ENCODE results near the gene TRIM10. TPM values are rescaled to one million over a fixed set of nuclear protein-coding genes. Genes with fewer than 3 reads are reported as not detected.
"Not testable (repeated sequence)": the region's sequence is repeated elsewhere in the genome, so short reads cannot be mapped to it uniquely, and the experiment has no call there.

TRIM10 gene
- polyA plus RNA-seq, 2 donors: not detected

- no peaks in the 10 kb centered on the region for H3K36me3 ChIP-seq (ENCODE audit: control insufficient read depth in 2 of 2, insufficient read depth in 2 of 2, low read length in 1 of 2)
- H3K27me3 ChIP-seq (ENCODE audit: control insufficient read depth in 1 of 2, insufficient read depth in 2 of 2, low read length in 2 of 2): peaks cover 0 to 4% of the 10 kb centered on the region in 2 donors
- H3K27ac ChIP-seq (ENCODE audit: low read depth in 2 of 2, low read length in 1 of 2): no peak overlapping the region
- peaks cover 0 to 2% of the 10 kb centered on the region in 2 donors for H3K4me1 ChIP-seq (ENCODE audit: control insufficient read depth in 2 of 2, insufficient read depth in 2 of 2, low read length in 1 of 2)
- WGBS, 2 donors: 25 to 32% methylated on average over 16 of the region's 16 CpGs
- no peak overlapping the region for H3K4me3 ChIP-seq (ENCODE audit: low read depth in 1 of 2, low read length in 2 of 2)
- no peaks in the 10 kb centered on the region for H3K9me3 ChIP-seq (ENCODE audit: control insufficient read depth in 2 of 2, insufficient read depth in 1 of 2, low read depth in 1 of 2, low read length in 1 of 2)
Measured at GRCh38 chr6:30130887-30131862, 29.8 kb downstream of the TRIM10 start.

- no peak overlapping the region for H3K27ac ChIP-seq (ENCODE audit: low read depth in 2 of 2, low read length in 1 of 2)
- no peaks in the 10 kb centered on the region for H3K9me3 ChIP-seq (ENCODE audit: control insufficient read depth in 2 of 2, insufficient read depth in 1 of 2, low read depth in 1 of 2, low read length in 1 of 2)
- no peak overlapping the region for H3K4me3 ChIP-seq (ENCODE audit: low read depth in 1 of 2, low read length in 2 of 2)
- H3K4me1 ChIP-seq (ENCODE audit: control insufficient read depth in 2 of 2, insufficient read depth in 2 of 2, low read length in 1 of 2): peaks cover 0 to 2% of the 10 kb centered on the region in 2 donors
- H3K27me3 ChIP-seq (ENCODE audit: control insufficient read depth in 1 of 2, insufficient read depth in 2 of 2, low read length in 2 of 2): peaks cover 0 to 4% of the 10 kb centered on the region in 2 donors
- 61 to 67% methylated on average over 4 of the region's 4 CpGs for WGBS, 2 donors
- H3K36me3 ChIP-seq (ENCODE audit: control insufficient read depth in 2 of 2, insufficient read depth in 2 of 2, low read length in 1 of 2): no peaks in the 10 kb centered on the region
Measured at GRCh38 chr6:30130179-30130679, 30.8 kb downstream of the TRIM10 start.

GRCh38 chr6:30129265-30130178, 31.5 kb downstream of the TRIM10 start:
- Histone ChIP-seq H3K36me3 (ENCODE audit: control insufficient read depth in 2 of 2, insufficient read depth in 2 of 2, low read length in 1 of 2) (no peaks in the 10 kb centered on the region), H3K4me3 (ENCODE audit: low read depth in 1 of 2, low read length in 2 of 2) (no peak overlapping the region), H3K9me3 (ENCODE audit: control insufficient read depth in 2 of 2, insufficient read depth in 1 of 2, low read depth in 1 of 2, low read length in 1 of 2) (no peaks in the 10 kb centered on the region), H3K4me1 (ENCODE audit: control insufficient read depth in 2 of 2, insufficient read depth in 2 of 2, low read length in 1 of 2) (peaks cover 0 to 2% of the 10 kb centered on the region in 2 donors), H3K27ac (ENCODE audit: low read depth in 2 of 2, low read length in 1 of 2) (no peak overlapping the region), H3K27me3 (ENCODE audit: control insufficient read depth in 1 of 2, insufficient read depth in 2 of 2, low read length in 2 of 2) (peaks cover 0 to 4% of the 10 kb centered on the region in 2 donors)
- WGBS, 2 donors: 70 to 71% methylated on average over 10 of the region's 10 CpGs

GRCh38 chr6:30127238-30128093, 33.5 kb downstream of the TRIM10 start:
- no peak overlapping the region for H3K27ac ChIP-seq (ENCODE audit: low read depth in 2 of 2, low read length in 1 of 2)
- 11 to 19% methylated on average over 50 of the region's 50 CpGs for WGBS, 2 donors
- H3K9me3 ChIP-seq (ENCODE audit: control insufficient read depth in 2 of 2, insufficient read depth in 1 of 2, low read depth in 1 of 2, low read length in 1 of 2): no peaks in the 10 kb centered on the region
- H3K27me3 ChIP-seq (ENCODE audit: control insufficient read depth in 1 of 2, insufficient read depth in 2 of 2, low read length in 2 of 2): peaks cover 0 to 7% of the 10 kb centered on the region in 2 donors
- peaks cover 0 to 2% of the 10 kb centered on the region in 2 donors for H3K4me1 ChIP-seq (ENCODE audit: control insufficient read depth in 2 of 2, insufficient read depth in 2 of 2, low read length in 1 of 2)
- H3K4me3 ChIP-seq (ENCODE audit: low read depth in 1 of 2, low read length in 2 of 2): peak overlapping the region in 1 of 2 donors; percentile 10
- H3K36me3 ChIP-seq (ENCODE audit: control insufficient read depth in 2 of 2, insufficient read depth in 2 of 2, low read length in 1 of 2): no peaks in the 10 kb centered on the region

GRCh38 chr6:30122515-30122914, 38.5 kb downstream of the TRIM10 start:
- no peaks in the 10 kb centered on the region for H3K36me3 ChIP-seq (ENCODE audit: control insufficient read depth in 2 of 2, insufficient read depth in 2 of 2, low read length in 1 of 2)
- no peaks in the 10 kb centered on the region for H3K9me3 ChIP-seq (ENCODE audit: control insufficient read depth in 2 of 2, insufficient read depth in 1 of 2, low read depth in 1 of 2, low read length in 1 of 2)
- peaks cover 0 to 3% of the 10 kb centered on the region in 2 donors for H3K27me3 ChIP-seq (ENCODE audit: control insufficient read depth in 1 of 2, insufficient read depth in 2 of 2, low read length in 2 of 2)
- H3K4me3 ChIP-seq (ENCODE audit: low read depth in 1 of 2, low read length in 2 of 2): no peak overlapping the region
- WGBS, 2 donors: 42 to 47% methylated on average over 2 of the region's 2 CpGs
- no peaks in the 10 kb centered on the region for H3K4me1 ChIP-seq (ENCODE audit: control insufficient read depth in 2 of 2, insufficient read depth in 2 of 2, low read length in 1 of 2)
- no peak overlapping the region for H3K27ac ChIP-seq (ENCODE audit: low read depth in 2 of 2, low read length in 1 of 2)

GRCh38 chr6:30121446-30122366, 39.3 kb downstream of the TRIM10 start:
- no peaks in the 10 kb centered on the region for H3K36me3 ChIP-seq (ENCODE audit: control insufficient read depth in 2 of 2, insufficient read depth in 2 of 2, low read length in 1 of 2)
- peaks cover 0 to 3% of the 10 kb centered on the region in 2 donors for H3K27me3 ChIP-seq (ENCODE audit: control insufficient read depth in 1 of 2, insufficient read depth in 2 of 2, low read length in 2 of 2)
- H3K27ac ChIP-seq (ENCODE audit: low read depth in 2 of 2, low read length in 1 of 2): no peak overlapping the region
- H3K4me1 ChIP-seq (ENCODE audit: control insufficient read depth in 2 of 2, insufficient read depth in 2 of 2, low read length in 1 of 2): no peaks in the 10 kb centered on the region
- no peak overlapping the region for H3K4me3 ChIP-seq (ENCODE audit: low read depth in 1 of 2, low read length in 2 of 2)
- 78 to 83% methylated on average over 10 of the region's 10 CpGs for WGBS, 2 donors
- H3K9me3 ChIP-seq (ENCODE audit: control insufficient read depth in 2 of 2, insufficient read depth in 1 of 2, low read depth in 1 of 2, low read length in 1 of 2): no peaks in the 10 kb centered on the region

GRCh38 chr6:30118691-30119090, 42.3 kb downstream of the TRIM10 start:
- not testable (repeated sequence) for H3K4me1 ChIP-seq (ENCODE audit: control insufficient read depth in 2 of 2, insufficient read depth in 2 of 2, low read length in 1 of 2); H3K9me3 ChIP-seq (ENCODE audit: control insufficient read depth in 2 of 2, insufficient read depth in 1 of 2, low read depth in 1 of 2, low read length in 1 of 2); H3K36me3 ChIP-seq (ENCODE audit: control insufficient read depth in 2 of 2, insufficient read depth in 2 of 2, low read length in 1 of 2); H3K4me3 ChIP-seq (ENCODE audit: low read depth in 1 of 2, low read length in 2 of 2); H3K27ac ChIP-seq (ENCODE audit: low read depth in 2 of 2, low read length in 1 of 2); H3K27me3 ChIP-seq (ENCODE audit: control insufficient read depth in 1 of 2, insufficient read depth in 2 of 2, low read length in 2 of 2)
- WGBS, 2 donors: 87 to 92% methylated on average over 5 of the region's 5 CpGs

GRCh38 chr6:30116724-30117123, 44.3 kb downstream of the TRIM10 start:
- Histone ChIP-seq H3K27me3 (ENCODE audit: control insufficient read depth in 1 of 2, insufficient read depth in 2 of 2, low read length in 2 of 2) (no peaks in the 10 kb centered on the region), H3K4me1 (ENCODE audit: control insufficient read depth in 2 of 2, insufficient read depth in 2 of 2, low read length in 1 of 2) (no peaks in the 10 kb centered on the region)
- 78 to 79% methylated on average over 6 of the region's 6 CpGs for WGBS, 2 donors

More at GRCh38 chr6:30116724-30117123, 44.3 kb downstream of the TRIM10 start:
- no peak overlapping the region for H3K27ac ChIP-seq (ENCODE audit: low read depth in 2 of 2, low read length in 1 of 2)
- no peaks in the 10 kb centered on the region for H3K36me3 ChIP-seq (ENCODE audit: control insufficient read depth in 2 of 2, insufficient read depth in 2 of 2, low read length in 1 of 2)
- no peaks in the 10 kb centered on the region for H3K9me3 ChIP-seq (ENCODE audit: control insufficient read depth in 2 of 2, insufficient read depth in 1 of 2, low read depth in 1 of 2, low read length in 1 of 2)
- H3K4me3 ChIP-seq (ENCODE audit: low read depth in 1 of 2, low read length in 2 of 2): no peak overlapping the region
